GM19467 (cell line): ENCODE results near the gene YARS1.

ENCODE experiments used
- ATAC-seq: cut with Tn5 transposase; IDR thresholded peaks from one replicate; pipeline ENCODE4 v1.9.1; 2021; ENCODE audit warnings: mild to moderate bottlenecking, moderate library complexity; ENCODE audit not compliant: unreplicated experiment

The YARS1 gene

GRCh38 chr1:32766328-32766972 lies 50.7 kb downstream of the YARS1 start:
- no peak for ATAC-seq

DNA sequence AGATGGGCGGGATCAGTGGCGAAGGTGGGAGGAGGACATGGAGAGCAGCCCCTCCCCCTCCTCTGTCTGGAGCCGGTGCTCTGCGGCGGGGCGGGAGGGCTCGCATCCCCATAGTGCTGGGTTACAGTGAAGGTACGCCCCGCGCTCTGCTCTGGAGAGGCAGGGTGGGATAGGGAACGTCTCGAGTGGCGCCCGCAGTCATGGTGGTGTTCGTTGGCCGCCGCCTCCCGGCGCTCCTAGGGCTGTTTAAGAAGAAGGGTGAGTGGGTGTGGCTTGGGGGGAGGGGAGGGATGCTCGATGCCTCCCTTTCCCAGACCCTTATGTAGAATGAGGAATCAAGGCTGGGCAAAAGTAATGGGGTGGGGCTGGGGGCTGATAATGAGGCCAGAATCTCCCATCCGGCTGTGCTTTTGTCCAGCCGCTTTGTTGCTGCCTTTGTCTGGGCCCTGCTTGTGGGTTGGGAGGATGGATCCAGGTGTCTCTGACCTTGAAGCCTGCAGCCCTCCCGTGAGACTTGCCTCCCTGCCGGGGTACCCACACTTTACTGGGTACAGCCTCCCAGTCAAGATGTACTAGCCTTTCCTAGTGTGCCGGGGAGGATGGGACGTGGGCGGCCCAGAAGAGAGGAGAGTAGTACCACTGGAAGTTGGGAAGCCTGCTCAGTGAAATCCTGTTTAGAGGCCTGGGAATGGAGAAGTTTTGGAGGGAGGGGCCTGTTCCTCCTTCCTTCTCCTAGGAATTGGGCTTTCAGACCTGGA lies 51.4 kb downstream of the YARS1 start:
- no peak for ATAC-seq

- no peak for ATAC-seq
Measured at GRCh38 chr1:32764826-32765569, 52.2 kb downstream of the YARS1 start.

- ATAC-seq, result no peak
Measured at GRCh38 chr1:32763221-32763620, 53.9 kb downstream of the YARS1 start.

DNA sequence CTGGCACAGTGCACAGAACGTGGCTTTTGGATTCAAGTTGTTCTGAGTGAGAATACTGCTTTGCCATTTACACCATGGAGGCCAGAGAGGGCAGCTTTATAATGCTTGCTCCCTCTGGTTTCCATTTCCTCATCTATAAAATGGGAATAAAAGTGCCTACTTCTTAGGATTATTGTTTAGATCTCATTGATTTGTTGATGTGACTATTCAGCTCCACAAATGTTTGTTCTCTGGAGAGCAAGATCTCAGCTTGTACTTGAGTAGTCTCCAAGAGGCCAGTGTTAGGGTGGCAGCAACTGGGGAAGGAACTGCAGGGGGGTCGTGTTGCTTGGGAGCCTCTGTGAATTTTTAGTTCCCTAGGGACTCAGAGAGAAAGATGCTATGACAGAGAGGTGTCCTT lies 55.2 kb downstream of the YARS1 start:
- ATAC-seq, result no peak

DNA sequence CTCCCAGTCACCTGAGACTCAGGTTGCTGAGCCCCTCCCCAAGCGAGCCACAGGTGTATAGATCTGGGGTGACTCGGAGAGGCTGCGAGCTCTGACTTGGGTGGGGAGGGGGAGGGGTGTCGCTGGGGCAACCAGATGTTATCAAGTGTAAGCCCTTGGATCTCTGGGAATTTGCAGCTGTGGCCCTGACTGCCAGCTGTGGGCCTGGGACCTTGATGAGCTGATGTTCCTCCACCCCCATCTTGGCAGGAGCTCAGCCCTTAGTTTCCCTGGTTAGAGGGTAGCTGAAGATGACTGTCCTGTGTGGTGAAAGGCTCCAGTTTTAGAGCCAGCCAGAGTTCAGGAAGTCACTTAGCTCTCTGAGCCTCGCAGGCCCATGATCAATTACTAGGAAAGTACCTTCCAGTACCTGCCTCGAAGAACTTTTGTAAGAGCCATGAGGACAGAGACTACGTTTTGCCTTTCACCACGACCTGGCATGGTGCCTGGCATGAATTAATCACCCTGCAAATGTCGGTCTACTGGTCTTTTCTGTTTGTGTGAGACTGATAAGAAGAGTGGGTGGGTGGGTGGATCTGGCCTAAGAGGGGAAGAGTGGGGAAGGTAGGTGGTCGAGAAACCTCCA lies 55.8 kb downstream of the YARS1 start:
- no peak for ATAC-seq

- ATAC-seq, result no peak
Measured at GRCh38 chr1:32759997-32760623, 57.0 kb downstream of the YARS1 start.

- ATAC-seq, result no peak
Measured at GRCh38 chr1:32759521-32759981, 57.6 kb downstream of the YARS1 start.

GRCh38 chr1:32758795-32759430 lies 58.2 kb downstream of the YARS1 start:
- ATAC-seq, result no peak

- ATAC-seq, result no peak
Measured at GRCh38 chr1:32758177-32758794, 58.9 kb downstream of the YARS1 start.

DNA sequence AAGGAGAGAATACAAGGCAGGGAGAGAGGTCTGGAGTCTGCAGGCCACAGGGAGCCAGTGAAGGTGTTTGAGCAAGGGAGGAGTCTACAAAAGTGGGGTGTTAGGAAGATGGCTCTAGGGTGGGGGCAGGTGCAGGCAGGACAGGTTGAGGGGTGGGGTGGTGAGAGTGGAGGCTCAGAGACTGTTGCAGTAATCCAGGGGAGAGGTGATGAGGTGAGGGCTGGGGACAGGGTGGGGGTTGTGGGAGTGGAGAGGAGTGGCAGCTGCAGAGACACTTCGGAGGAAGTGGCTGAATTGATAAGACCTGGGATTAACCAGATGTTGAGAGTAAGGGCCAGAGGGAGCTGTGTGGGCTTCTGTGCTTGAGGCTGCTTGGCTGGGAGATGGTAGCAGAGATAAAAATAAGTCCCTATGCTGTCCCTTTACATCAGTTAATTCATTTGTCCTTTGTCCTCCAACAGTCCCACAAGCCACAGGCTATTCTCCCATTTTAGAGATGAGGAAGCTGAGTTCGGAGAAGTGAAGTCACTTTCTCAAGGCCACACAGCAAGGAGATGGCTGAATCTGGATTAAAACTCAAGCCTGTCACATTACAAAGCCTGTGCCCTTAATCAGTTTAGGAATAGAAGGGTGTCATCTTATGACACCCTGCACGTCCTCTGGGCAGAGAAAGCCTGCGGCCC lies 59.8 kb downstream of the YARS1 start:
- no peak for ATAC-seq

- ATAC-seq, result no peak
Measured at GRCh38 chr1:32755810-32756159, 61.4 kb downstream of the YARS1 start.

GRCh38 chr1:32755098-32755809 lies 61.9 kb downstream of the YARS1 start:
- ATAC-seq, result no peak

- ATAC-seq, result no peak
Measured at GRCh38 chr1:32754317-32755097, 62.7 kb downstream of the YARS1 start.

GRCh38 chr1:32753532-32754316 lies 63.4 kb downstream of the YARS1 start:
- ATAC-seq, result peak; percentile 66

DNA sequence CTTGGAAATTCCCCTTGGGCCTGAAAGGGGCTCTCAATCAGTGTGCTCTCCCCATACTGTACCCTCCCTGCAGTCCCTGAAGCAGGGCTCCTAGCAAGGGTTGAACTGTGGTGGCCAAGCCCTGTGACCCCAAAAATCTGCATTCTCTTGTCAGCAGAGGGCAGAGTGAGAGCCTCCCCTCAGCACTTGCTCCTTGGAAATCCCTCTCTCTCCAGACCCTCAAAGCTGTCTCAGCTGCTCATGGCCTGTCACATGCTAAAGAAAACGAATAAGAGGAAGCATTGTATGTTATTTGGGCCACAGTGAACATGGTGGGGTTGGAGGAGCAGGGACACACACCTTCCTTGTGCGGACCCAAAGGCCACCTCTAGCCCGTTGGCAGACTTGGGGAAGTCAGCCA lies 67.4 kb downstream of the YARS1 start:
- no peak for ATAC-seq

- no peak for ATAC-seq
Measured at GRCh38 chr1:32749332-32749731, 67.8 kb downstream of the YARS1 start.
